ENCODE data around the gene OR51D1. TPM values are rescaled to one million over a fixed set of nuclear protein-coding genes. Genes with fewer than 3 reads are reported as not detected.

The OR51D1 gene
- total RNA-seq, 1 donor from 2014 or later = not detected

- Histone ChIP-seq H3K4me1 (no peaks in the 10 kb centered on the region), H3K9me3 (no peaks in the 10 kb centered on the region), H3K27ac (no peak overlapping the region), H3K4me3 (no peak overlapping the region), H3K27me3 (no peaks in the 10 kb centered on the region), H3K36me3 (no peaks in the 10 kb centered on the region)
- no peak for TF ChIP-seq CTCF (IDR thresholded peaks at IDR 0.05)
- ATAC-seq (no peak), DNase-seq (no peak)
- intact Hi-C loops (cut with DNase I) = no loop called here
Measured at GRCh38 chr11:4641501-4641900, 4.2 kb downstream of the OR51D1 start.

GRCh38 chr11:4642043-4642442 lies 4.8 kb downstream of the OR51D1 start:
- intact Hi-C loops (cut with DNase I) = no loop called here
- ATAC-seq = no peak
- no peaks in the 10 kb centered on the region for H3K27me3 ChIP-seq

GRCh38 chr11:4643076-4643475 lies 5.8 kb downstream of the OR51D1 start:
- no peak for TF ChIP-seq CTCF (IDR thresholded peaks at IDR 0.05)
- ATAC-seq (no peak), DNase-seq (no peak)
- Histone ChIP-seq H3K4me1 (no peaks in the 10 kb centered on the region), H3K4me3 (no peak overlapping the region), H3K36me3 (no peaks in the 10 kb centered on the region), H3K9me3 (no peaks in the 10 kb centered on the region), H3K27me3 (no peaks in the 10 kb centered on the region), H3K27ac (no peak overlapping the region)
- intact Hi-C loops (cut with DNase I) = no loop called here

More at GRCh38 chr11:4642043-4642442, 4.8 kb downstream of the OR51D1 start:
- no peak for DNase-seq
- H3K36me3 ChIP-seq = no peaks in the 10 kb centered on the region
- H3K9me3 ChIP-seq = no peaks in the 10 kb centered on the region
- no peak for TF ChIP-seq CTCF (IDR thresholded peaks at IDR 0.05)
- H3K4me3 ChIP-seq = no peak overlapping the region
- H3K27ac ChIP-seq = no peak overlapping the region
- no peaks in the 10 kb centered on the region for H3K4me1 ChIP-seq

- DNase-seq = no peak
- no peak for ATAC-seq
- no peak within 1 kb of the TSS for H3K27ac ChIP-seq
- no peaks in the 10 kb centered on the region for H3K9me3 ChIP-seq
- no peaks in the 10 kb centered on the region for H3K27me3 ChIP-seq
- no peak within 1 kb of the TSS for H3K4me3 ChIP-seq
- H3K36me3 ChIP-seq = no peaks in the 10 kb centered on the region
- H3K4me1 ChIP-seq = no peaks in the 10 kb centered on the region
- TF ChIP-seq CTCF (IDR thresholded peaks at IDR 0.05) = no peak
- intact Hi-C loops (cut with DNase I) = no loop called here
Measured at GRCh38 chr11:4643682-4644081, 6.4 kb downstream of the OR51D1 start, which contains the start of gene OR51E1. OR51E1 (plus strand) TSS chr11:4643982; CDS start chr11:4652527, 8,545 bp downstream.

GRCh38 chr11:4644233-4644632 lies 7.0 kb downstream of the OR51D1 start:
- DNase-seq = no peak
- no peak overlapping the region for H3K4me3 ChIP-seq
- no peaks in the 10 kb centered on the region for H3K9me3 ChIP-seq
- no peaks in the 10 kb centered on the region for H3K36me3 ChIP-seq
- no peaks in the 10 kb centered on the region for H3K27me3 ChIP-seq
- no peak for ATAC-seq
- H3K27ac ChIP-seq = no peak overlapping the region
- no peak for TF ChIP-seq CTCF (IDR thresholded peaks at IDR 0.05)
- H3K4me1 ChIP-seq = no peaks in the 10 kb centered on the region
- intact Hi-C loops (cut with DNase I) = no loop called here

- DNase-seq (no peak), ATAC-seq (peak; percentile 57)
- no peaks in the 10 kb centered on the region for H3K9me3 ChIP-seq
- no peaks in the 10 kb centered on the region for H3K36me3 ChIP-seq
- no peak for TF ChIP-seq CTCF (IDR thresholded peaks at IDR 0.05)
- no peak overlapping the region for H3K4me3 ChIP-seq
- no peaks in the 10 kb centered on the region for H3K4me1 ChIP-seq
- H3K27me3 ChIP-seq = no peaks in the 10 kb centered on the region
- no peak overlapping the region for H3K27ac ChIP-seq
- intact Hi-C loops (cut with DNase I) = no loop called here
Measured at GRCh38 chr11:4645974-4646373, 8.7 kb downstream of the OR51D1 start.
